ENCODE data around the gene ACSL4.
"Not testable (repeated sequence)": the region's sequence is repeated elsewhere in the genome, so short reads cannot be mapped to it uniquely, and the experiment has no call there.

ACSL4 gene

GRCh38 chrX:109655502-109656201 lies 77.4 kb downstream of the ACSL4 start:
- no peak for FAIRE-seq
- TF ChIP-seq CTCF (IDR thresholded peaks at IDR 0.05; ENCODE audit: insufficient read depth, missing control alignments): no peak
- no peak for DNase-seq (ENCODE audit: insufficient read length, low spot score)

DNA sequence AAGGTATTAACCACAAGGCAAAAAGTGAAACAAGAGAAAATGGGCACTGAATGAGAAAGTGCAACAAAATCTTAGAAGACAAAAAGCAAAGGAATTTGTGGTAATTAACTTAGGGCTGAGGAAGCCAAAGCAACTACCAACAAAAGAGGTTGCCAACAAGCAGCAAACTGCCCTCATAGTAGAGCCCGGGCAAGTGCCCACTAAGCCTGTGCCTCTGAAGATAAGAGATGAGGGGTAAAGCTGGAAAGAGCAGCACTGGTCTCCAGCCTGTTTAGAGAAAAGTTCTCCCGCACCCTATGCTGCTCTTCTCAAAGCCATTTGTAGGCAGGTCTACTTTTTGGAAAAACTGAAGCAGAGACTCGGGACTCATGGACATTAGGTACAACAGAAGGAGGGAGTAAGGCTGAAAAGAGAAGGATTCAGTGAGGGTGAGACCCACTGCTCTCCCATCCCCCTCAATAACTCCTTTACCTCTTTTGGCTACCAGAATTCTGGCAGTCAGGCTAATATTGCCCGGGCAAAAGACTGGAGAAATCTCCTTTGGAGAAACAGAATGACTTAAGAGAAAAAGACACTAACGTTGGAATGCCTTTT lies 78.4 kb downstream of the ACSL4 start:
- DNase-seq (ENCODE audit: insufficient read length, low spot score): no peak
- TF ChIP-seq CTCF (IDR thresholded peaks at IDR 0.05; ENCODE audit: insufficient read depth, missing control alignments): no peak
- FAIRE-seq: no peak

GRCh38 chrX:109644671-109645070 lies 88.4 kb downstream of the ACSL4 start:
- DNase-seq (ENCODE audit: insufficient read length, low spot score); FAIRE-seq: not testable (repeated sequence)

DNA sequence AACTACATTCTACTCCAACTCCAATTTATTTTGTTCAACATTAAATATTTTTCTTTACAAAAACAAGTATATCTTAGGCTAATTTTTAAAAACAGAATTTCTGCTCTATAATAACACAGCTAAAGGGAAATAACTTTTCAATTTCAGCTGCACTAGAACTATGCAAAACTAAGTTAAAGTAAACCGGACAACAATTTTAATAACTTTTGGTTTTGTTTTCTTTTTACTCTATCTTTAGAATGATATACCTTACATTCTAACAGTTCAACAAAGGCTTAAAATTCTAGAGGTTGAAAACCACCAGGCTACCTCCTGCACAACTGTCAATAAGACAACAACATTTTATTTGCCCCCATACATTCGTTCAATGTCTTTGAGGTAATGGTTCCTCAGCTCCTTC lies 89.4 kb downstream of the ACSL4 start:
- no peak for TF ChIP-seq CTCF (IDR thresholded peaks at IDR 0.05; ENCODE audit: insufficient read depth, missing control alignments)
- DNase-seq (ENCODE audit: insufficient read length, low spot score): no peak
- FAIRE-seq: no peak

- FAIRE-seq: no peak
- DNase-seq (ENCODE audit: insufficient read length, low spot score): no peak
- TF ChIP-seq CTCF (IDR thresholded peaks at IDR 0.05; ENCODE audit: insufficient read depth, missing control alignments): no peak
Observed at GRCh38 chrX:109638158-109638557, 94.9 kb downstream of the ACSL4 start.

- not testable (repeated sequence) for FAIRE-seq; DNase-seq (ENCODE audit: insufficient read length, low spot score)
Observed at GRCh38 chrX:109637477-109637876, 95.6 kb downstream of the ACSL4 start.

DNA sequence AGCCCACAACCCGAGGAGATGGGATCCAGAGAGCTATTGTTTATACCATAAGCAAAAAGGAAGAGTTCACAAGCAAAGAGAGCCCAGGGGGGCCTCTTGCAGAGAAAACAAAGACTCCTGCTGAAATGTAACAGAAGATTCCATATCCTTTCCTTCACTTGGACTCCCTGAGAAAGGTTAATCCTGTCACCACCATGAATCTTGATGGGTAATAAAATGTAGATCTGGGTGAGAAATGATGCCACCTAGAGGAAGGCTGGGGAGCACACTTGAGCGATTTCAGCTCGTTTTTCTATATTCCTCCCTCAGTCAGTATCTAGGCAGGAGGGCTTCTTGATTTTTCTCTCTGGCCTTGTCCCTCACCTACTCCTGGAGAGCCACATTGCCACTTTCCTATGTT lies 97.9 kb downstream of the ACSL4 start:
- peak; percentile 39 for TF ChIP-seq CTCF (IDR thresholded peaks at IDR 0.05; ENCODE audit: insufficient read depth, missing control alignments)
- DNase-seq (ENCODE audit: insufficient read length, low spot score) (no peak), FAIRE-seq (no peak)

DNA sequence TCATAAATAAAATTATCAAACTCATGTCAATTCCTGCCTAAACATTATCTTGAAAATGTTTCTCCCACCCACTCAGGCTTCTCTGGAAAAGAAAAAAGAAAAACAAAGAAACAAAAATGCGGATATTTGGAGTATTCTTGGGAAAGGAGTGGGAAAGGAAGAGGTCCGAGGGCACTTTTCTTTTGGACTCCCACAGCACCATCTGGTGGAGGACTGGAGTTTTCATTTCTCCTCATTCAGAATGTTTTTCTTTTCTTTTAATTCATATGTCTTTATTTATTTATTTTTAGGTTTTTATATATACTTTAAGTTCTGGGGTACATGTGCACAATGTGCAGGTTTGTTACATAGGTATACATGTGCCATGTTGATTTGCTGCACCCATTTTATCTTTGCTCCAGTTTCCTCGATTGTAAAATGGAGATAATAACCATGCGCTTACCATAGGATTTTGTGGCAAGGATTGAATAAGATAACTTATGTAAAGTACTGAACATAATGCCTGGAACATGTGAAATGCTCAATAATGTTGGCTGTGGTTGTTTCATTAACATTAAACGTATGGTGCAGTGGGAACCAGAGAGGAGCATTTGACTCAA lies 100.1 kb downstream of the ACSL4 start:
- DNase-seq (ENCODE audit: insufficient read length, low spot score) (no peak), FAIRE-seq (no peak)
- peak; percentile 43 for TF ChIP-seq CTCF (IDR thresholded peaks at IDR 0.05; ENCODE audit: insufficient read depth, missing control alignments)
